GM19438 (cell line): ENCODE results near the gene KRT37.
"Not testable (repeated sequence)": the region's sequence is repeated elsewhere in the genome, so short reads cannot be mapped to it uniquely, and the experiment has no call there.

Source experiments
- ATAC-seq: cut with Tn5 transposase; IDR thresholded peaks from one replicate; pipeline ENCODE4 v1.9.1; 2021; ENCODE audit warnings: low read depth; ENCODE audit not compliant: unreplicated experiment

The KRT37 gene

GRCh38 chr17:41411072-41411840 lies 13.1 kb downstream of the KRT37 start:
- no peak for ATAC-seq

- ATAC-seq, result no peak
Measured at GRCh38 chr17:41407226-41407625, 17.2 kb downstream of the KRT37 start.

- ATAC-seq, result no peak
Measured at GRCh38 chr17:41406205-41406604, 18.2 kb downstream of the KRT37 start.

GRCh38 chr17:41404024-41404671 lies 20.2 kb downstream of the KRT37 start:
- ATAC-seq, result no peak

- ATAC-seq, result no peak
Measured at GRCh38 chr17:41403404-41404023, 20.9 kb downstream of the KRT37 start.

GRCh38 chr17:41402161-41402560 lies 22.2 kb downstream of the KRT37 start:
- ATAC-seq, result no peak

- no peak for ATAC-seq
Measured at GRCh38 chr17:41396996-41397660, 27.3 kb downstream of the KRT37 start, which contains the start of gene KRT31. TSS of gene KRT31 (minus strand) at chr17:41397608. CDS start at chr17:41397539, 69 bp downstream.

- ATAC-seq, result no peak
Measured at GRCh38 chr17:41396340-41396739, 28.0 kb downstream of the KRT37 start.

- no peak for ATAC-seq
Measured at GRCh38 chr17:41395611-41396010, 28.8 kb downstream of the KRT37 start.

GRCh38 chr17:41395044-41395443 lies 29.3 kb downstream of the KRT37 start:
- ATAC-seq, result not testable (repeated sequence)

GRCh38 chr17:41394254-41394996 lies 30.0 kb downstream of the KRT37 start:
- no peak for ATAC-seq

- ATAC-seq, result no peak
Measured at GRCh38 chr17:41393826-41394225, 30.6 kb downstream of the KRT37 start.

- ATAC-seq, result no peak
Measured at GRCh38 chr17:41393294-41393693, 31.1 kb downstream of the KRT37 start.

- no peak for ATAC-seq
Measured at GRCh38 chr17:41392278-41392677, 32.1 kb downstream of the KRT37 start.

- no peak for ATAC-seq
Measured at GRCh38 chr17:41391535-41391934, 32.9 kb downstream of the KRT37 start.

- ATAC-seq, result no peak
Measured at GRCh38 chr17:41390411-41390938, 33.9 kb downstream of the KRT37 start.

GRCh38 chr17:41387670-41388069 lies 36.7 kb downstream of the KRT37 start:
- ATAC-seq, result no peak

- ATAC-seq, result no peak
Measured at GRCh38 chr17:41386227-41386626, 38.2 kb downstream of the KRT37 start.

- no peak for ATAC-seq
Measured at GRCh38 chr17:41383690-41384089, 40.7 kb downstream of the KRT37 start.

- ATAC-seq, result no peak
Measured at GRCh38 chr17:41382394-41382793, 42.0 kb downstream of the KRT37 start.
